22Rv1 (cell line): Measurements from ENCODE around the gene CASP10.

Experiments used
- H3K27ac ChIP-seq: fragments of 450-650 bp; 2 replicates; pipeline ENCODE4 v1.5.1; 2017
- CTCF ChIP-seq: fragments of 450-650 bp; IDR thresholded peaks from 2 replicates; pipeline ENCODE4 v1.5.1; 2017; ENCODE audit warnings: mild to moderate bottlenecking
- ZFX ChIP-seq: fragments of 450-650 bp; IDR thresholded peaks from 2 replicates; pipeline ENCODE4 v1.6.1; 2017; ENCODE audit warnings: antibody characterized with exemption, borderline replicate concordance

The CASP10 gene

GRCh38 chr2:201257956-201258665 lies 75.2 kb downstream of the CASP10 start:
- peak overlapping the region; percentile 53 for H3K27ac ChIP-seq
- TF ChIP-seq CTCF (no peak), ZFX (no peak)

- H3K27ac ChIP-seq = no peak overlapping the region
- no peak for TF ChIP-seq ZFX
- TF ChIP-seq CTCF = no peak
These were observed 76.0 kb downstream of the CASP10 start for GRCh38 chr2:201258666-201259615.

GRCh38 chr2:201260302-201260800 lies 77.4 kb downstream of the CASP10 start, which contains the start of gene CASP8:
TSS of gene CASP8 (plus strand) at chr2:201260536. CDS start at chr2:201266487, 5,951 bp downstream.
- no peak within 1 kb of the TSS for H3K27ac ChIP-seq

GRCh38 chr2:201261471-201261870 lies 78.5 kb downstream of the CASP10 start:
- TF ChIP-seq ZFX (no peak), CTCF (no peak)
- H3K27ac ChIP-seq = no peak overlapping the region

More at GRCh38 chr2:201260302-201260800, 77.4 kb downstream of the CASP10 start, which contains the start of gene CASP8:
- TF ChIP-seq CTCF (no peak), ZFX (no peak)

GRCh38 chr2:201261906-201262305 lies 79.0 kb downstream of the CASP10 start:
- H3K27ac ChIP-seq = no peak overlapping the region
- TF ChIP-seq ZFX (no peak), CTCF (no peak)

DNA sequence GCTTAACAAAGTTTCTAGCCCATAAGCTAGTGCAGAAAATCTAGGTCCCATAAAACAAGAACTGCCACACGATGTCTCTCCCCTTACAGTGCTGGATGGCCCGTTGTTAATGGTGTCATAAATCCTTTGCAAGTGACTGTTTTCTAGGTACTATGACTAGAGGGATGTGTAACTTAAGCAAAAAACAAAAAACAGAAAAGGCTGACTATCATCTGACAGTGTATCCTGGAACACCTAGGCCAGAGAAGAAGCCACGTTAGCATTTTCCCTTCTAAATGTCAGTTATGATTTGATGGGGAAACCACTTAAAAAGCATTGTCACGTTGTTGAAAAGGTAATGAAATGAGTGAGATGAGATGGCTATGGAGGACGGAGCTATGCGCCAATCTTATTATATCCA lies 79.8 kb downstream of the CASP10 start:
- TF ChIP-seq CTCF (no peak), ZFX (no peak)
- no peak overlapping the region for H3K27ac ChIP-seq
